GM23338 (cell line): Measurements from ENCODE around the gene SAMD4A.

Experiments used
- CREB1 ChIP-seq: fragments of 250-450 bp; sonication (Bioruptor Pico); IDR thresholded peaks from 2 replicates; pipeline ENCODE4 v1.5.0; 2020; ENCODE audit warnings: low read depth, mild to moderate bottlenecking, moderate library complexity
- EZH2 ChIP-seq: fragments of 200-600 bp; sonication (generic); IDR thresholded peaks from one replicate; pipeline ENCODE4 v1.8.0; 2017; ENCODE audit warnings: antibody characterized with exemption, mild to moderate bottlenecking, low read depth; ENCODE audit not compliant: unreplicated experiment
- EZH2phosphoT487 ChIP-seq: fragments of 200-600 bp; sonication (generic); IDR thresholded peaks from one replicate; pipeline ENCODE4 v1.8.1; 2018; ENCODE audit warnings: antibody characterized with exemption; ENCODE audit not compliant: unreplicated experiment
- JUNB ChIP-seq: IDR thresholded peaks from one replicate; pipeline ENCODE4 v1.6.1; 2016; ENCODE audit warnings: antibody characterized with exemption; ENCODE audit not compliant: unreplicated experiment
- NANOG ChIP-seq: IDR thresholded peaks from 2 replicates; pipeline ENCODE4 v1.6.1; 2016; ENCODE audit warnings: antibody characterized with exemption, borderline replicate concordance
- POLR2AphosphoS5 ChIP-seq: IDR thresholded peaks from 2 replicates; pipeline ENCODE4 v1.6.1; 2016; ENCODE audit warnings: antibody characterized with exemption, low read depth
- REST ChIP-seq: IDR thresholded peaks from one replicate; pipeline ENCODE4 v1.6.1; 2018; ENCODE audit warnings: antibody characterized with exemption; ENCODE audit not compliant: unreplicated experiment
- STAT1 ChIP-seq: IDR thresholded peaks from one replicate; pipeline ENCODE4 v1.6.1; 2016; ENCODE audit warnings: antibody characterized with exemption; ENCODE audit not compliant: unreplicated experiment
- ZNF331 ChIP-seq: fragments of 250-450 bp; sonication (Bioruptor Pico); IDR thresholded peaks from 2 replicates; pipeline ENCODE4 v1.5.0; 2020; ENCODE audit warnings: low read depth, mild to moderate bottlenecking, moderate library complexity
- TF ChIP-seq, protein P1 (sequence below), 2 experiments: fragments of 200-600 bp in 1 of 2; sonication (generic) in 1 of 2; conservative IDR thresholded peaks; 2 replicates each; pipeline versions ENCODE4 v1.5.1 to v1.6.1; 2016 to 2017; ENCODE audit warnings: antibody characterized with exemption in 2 of 2, low read depth in 2 of 2, mild to moderate bottlenecking in 2 of 2, moderate library complexity in 1 of 2

- TF ChIP-seq, protein P1, sequence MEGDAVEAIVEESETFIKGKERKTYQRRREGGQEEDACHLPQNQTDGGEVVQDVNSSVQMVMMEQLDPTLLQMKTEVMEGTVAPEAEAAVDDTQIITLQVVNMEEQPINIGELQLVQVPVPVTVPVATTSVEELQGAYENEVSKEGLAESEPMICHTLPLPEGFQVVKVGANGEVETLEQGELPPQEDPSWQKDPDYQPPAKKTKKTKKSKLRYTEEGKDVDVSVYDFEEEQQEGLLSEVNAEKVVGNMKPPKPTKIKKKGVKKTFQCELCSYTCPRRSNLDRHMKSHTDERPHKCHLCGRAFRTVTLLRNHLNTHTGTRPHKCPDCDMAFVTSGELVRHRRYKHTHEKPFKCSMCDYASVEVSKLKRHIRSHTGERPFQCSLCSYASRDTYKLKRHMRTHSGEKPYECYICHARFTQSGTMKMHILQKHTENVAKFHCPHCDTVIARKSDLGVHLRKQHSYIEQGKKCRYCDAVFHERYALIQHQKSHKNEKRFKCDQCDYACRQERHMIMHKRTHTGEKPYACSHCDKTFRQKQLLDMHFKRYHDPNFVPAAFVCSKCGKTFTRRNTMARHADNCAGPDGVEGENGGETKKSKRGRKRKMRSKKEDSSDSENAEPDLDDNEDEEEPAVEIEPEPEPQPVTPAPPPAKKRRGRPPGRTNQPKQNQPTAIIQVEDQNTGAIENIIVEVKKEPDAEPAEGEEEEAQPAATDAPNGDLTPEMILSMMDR (conservative IDR thresholded peaks at IDR 0.05; ENCODE audit: low read depth in 2 of 2) = no peak
- TF ChIP-seq POLR2AphosphoS5 = no peak
- TF ChIP-seq EZH2 = no peak
- TF ChIP-seq CREB1 (CRISPR knock-in tag) = no peak
- TF ChIP-seq NANOG = no peak
- no peak for TF ChIP-seq REST
- no peak for TF ChIP-seq EZH2phosphoT487
- no peak for TF ChIP-seq STAT1
- no peak for TF ChIP-seq ZNF331 (CRISPR knock-in tag)
- no peak for TF ChIP-seq JUNB
Observed at GRCh38 chr14:54837508-54838149, 270.7 kb downstream of the SAMD4A start.
